SK-N-SH (cell line): ENCODE results near the gene GULP1. TPM values are rescaled to one million over a fixed set of nuclear protein-coding genes. Genes with fewer than 3 reads are reported as not detected.
A peak's percentile ranks its signal among the peaks of the same experiment; 100 is the strongest.

Experiments used
- CTCF ChIA-PET: fragments of 300-600, 350-600 bp; formaldehyde crosslinking; extraction: SDS; loops from one replicate; lab custom pipeline; 2021; lab: Yijun Ruan, JAX
- POLR2A ChIA-PET: fragments of 350-600 bp; sonication (Branson Sonifier 250); formaldehyde crosslinking; extraction: SDS; loops from one replicate; lab custom pipeline; 2020; ENCODE audit warnings: antibody characterized with exemption, inconsistent platforms; lab: Yijun Ruan, JAX
- DNase-seq: peaks from one replicate; pipeline ENCODE4 v3.0.0; 2012
- H2AFZ ChIP-seq: fragments of 200-600 bp; sonication (generic); 2 replicates; pipeline ENCODE4 v1.8.1; 2016; ENCODE audit warnings: antibody characterized with exemption, mild to moderate bottlenecking, low read depth
- H3F3A ChIP-seq: fragments of 200-600 bp; sonication (generic); replicated peaks from 2 replicates; pipeline ENCODE3; 2016; ENCODE audit warnings: antibody characterized with exemption, mild to moderate bottlenecking; ENCODE audit not compliant: insufficient read depth
- H3K27ac ChIP-seq, 2 experiments: fragments of 200-500 bp in 1 of 2; fragments of 200-600 bp in 1 of 2; sonication (Bioruptor generic) in 1 of 2; sonication (generic), shearing (Covaris generic) in 1 of 2; 2 replicates each; pipeline versions ENCODE4 v1.5.1 to v1.6.1; 2014 to 2016; ENCODE audit warnings: low read depth in 2 of 2, inconsistent platforms in 1 of 2, low read length in 1 of 2, mild to moderate bottlenecking in 1 of 2, mixed read lengths in 1 of 2
- H3K27me3 ChIP-seq: fragments of 200-600 bp; sonication (generic), shearing (Covaris generic); 2 replicates; pipeline ENCODE4 v1.6.1; 2016; ENCODE audit warnings: mixed run types; ENCODE audit not compliant: insufficient read depth
- H3K36me3 ChIP-seq, 2 experiments: fragments of 200-500 bp in 1 of 2; fragments of 200-600 bp in 1 of 2; sonication (Bioruptor generic) in 1 of 2; sonication (generic) in 1 of 2; replicated peaks in 1 of 2; 2 replicates each; pipeline versions ENCODE3 to v1.5.1; 2014 to 2016; ENCODE audit warnings: low read length in 1 of 2, mild to moderate bottlenecking in 1 of 2; ENCODE audit not compliant: insufficient read depth in 2 of 2, control insufficient read depth in 1 of 2
- H3K4me1 ChIP-seq, 2 experiments: fragments of 200-500 bp in 1 of 2; fragments of 200-600 bp in 1 of 2; sonication (Bioruptor generic) in 1 of 2; sonication (generic), shearing (Covaris generic) in 1 of 2; 2 replicates each; pipeline versions ENCODE4 v1.5.1 to v1.6.1; 2014 to 2016; ENCODE audit warnings: low read depth in 1 of 2, low read length in 1 of 2, mixed run types in 1 of 2; ENCODE audit not compliant: insufficient read depth in 2 of 2, control insufficient read depth in 1 of 2
- H3K4me2 ChIP-seq: fragments of 200-600 bp; sonication (generic), shearing (Covaris generic); 2 replicates; pipeline ENCODE4 v1.6.1; 2017; ENCODE audit warnings: mixed run types
- H3K4me3 ChIP-seq, 2 experiments: fragments of 200-500 bp in 1 of 2; fragments of 200-600 bp in 1 of 2; sonication (Bioruptor generic) in 1 of 2; sonication (generic), shearing (Covaris generic) in 1 of 2; 2 replicates each; pipeline versions ENCODE4 v1.5.1 to v1.8.1; 2014 to 2016; ENCODE audit warnings: low read depth in 2 of 2, inconsistent platforms in 1 of 2, low read length in 1 of 2, mild to moderate bottlenecking in 1 of 2, mixed read lengths in 1 of 2, moderate library complexity in 1 of 2
- H3K79me2 ChIP-seq: fragments of 200-600 bp; sonication (generic); 2 replicates; pipeline ENCODE4 v1.8.1; 2017; ENCODE audit warnings: mild to moderate bottlenecking; ENCODE audit not compliant: insufficient read depth
- H3K9ac ChIP-seq: fragments of 200-600 bp; sonication (generic); 2 replicates; pipeline ENCODE4 v1.6.1; 2017; ENCODE audit warnings: mixed run types
- H3K9me2 ChIP-seq: fragments of 200-600 bp; sonication (generic); 2 replicates; pipeline ENCODE4 v1.6.1; 2017; ENCODE audit warnings: mixed run types
- H3K9me3 ChIP-seq: fragments of 200-600 bp; sonication (generic); 2 replicates; pipeline ENCODE4 v1.6.1; 2017; ENCODE audit warnings: mixed run types, mild to moderate bottlenecking, moderate library complexity
- H4K20me1 ChIP-seq: fragments of 200-600 bp; sonication (generic); 2 replicates; pipeline ENCODE4 v1.6.1; 2017; ENCODE audit warnings: mild to moderate bottlenecking, mixed run types; ENCODE audit not compliant: insufficient read depth
- CHD2 ChIP-seq: fragments of 150-350 bp; IDR thresholded peaks from 2 replicates; pipeline ENCODE4 v1.6.1; 2018; ENCODE audit warnings: low read length; ENCODE audit not compliant: partially characterized antibody
- CTCF ChIP-seq: fragments of 200-600 bp; sonication (generic); IDR thresholded peaks from 2 replicates; pipeline ENCODE4 v1.6.1; 2017; ENCODE audit warnings: antibody characterized with exemption, mild to moderate bottlenecking, moderate library complexity
- ELF1 ChIP-seq: IDR thresholded peaks from 2 replicates; pipeline ENCODE4 v1.4.0; 2012
- EP300 ChIP-seq, 2 experiments: IDR thresholded peaks; 2 replicates each; pipeline versions ENCODE4 v1.4.0 to v1.6.1; 2012; ENCODE audit warnings: borderline replicate concordance in 1 of 2, low read depth in 1 of 2, low read length in 1 of 2
- GABPA ChIP-seq: IDR thresholded peaks from 2 replicates; pipeline ENCODE4 v1.4.0; 2012; ENCODE audit warnings: low read depth, mild to moderate bottlenecking
- GATA2 ChIP-seq: sonication (generic); formaldehyde crosslinking; IDR thresholded peaks from 2 replicates; pipeline ENCODE4 v1.5.0; 2020; ENCODE audit warnings: mild to moderate bottlenecking, missing genetic modification reagents
- IRF3 ChIP-seq: fragments of 150-350 bp; IDR thresholded peaks from 2 replicates; pipeline ENCODE4 v1.6.1; 2016; ENCODE audit warnings: mild to moderate bottlenecking, low read depth, low read length
- JUND ChIP-seq: IDR thresholded peaks from 2 replicates; pipeline ENCODE4 v1.4.0; 2012
- MEF2A ChIP-seq: IDR thresholded peaks from 2 replicates; pipeline ENCODE4 v1.4.0; 2012; ENCODE audit warnings: low read depth, borderline replicate concordance
- NFIC ChIP-seq: IDR thresholded peaks from 2 replicates; pipeline ENCODE4 v1.4.0; 2012; ENCODE audit warnings: borderline replicate concordance
- NRF1 ChIP-seq: IDR thresholded peaks from 2 replicates; pipeline ENCODE4 v1.6.1; 2012; ENCODE audit warnings: low read depth, mild to moderate bottlenecking, low read length
- RAD21 ChIP-seq: IDR thresholded peaks from 2 replicates; pipeline ENCODE4 v1.6.1; 2012; ENCODE audit warnings: mild to moderate bottlenecking, low read length
- REST ChIP-seq: IDR thresholded peaks from 2 replicates; pipeline ENCODE4 v1.6.1; 2012; ENCODE audit warnings: mild to moderate bottlenecking, low read depth, low read length, moderate library complexity
- TAF1 ChIP-seq: IDR thresholded peaks from 2 replicates; pipeline ENCODE4 v1.6.1; 2012; ENCODE audit warnings: low read depth, mild to moderate bottlenecking, low read length, moderate library complexity, borderline replicate concordance
- USF1 ChIP-seq: IDR thresholded peaks from 2 replicates; pipeline ENCODE4 v1.4.0; 2012; ENCODE audit warnings: low read depth, borderline replicate concordance
- ZBTB33 ChIP-seq: IDR thresholded peaks from 2 replicates; pipeline ENCODE4 v1.4.0; 2012; ENCODE audit warnings: low read depth, borderline replicate concordance
- WGBS: methylation state at CpG from one replicate; pipeline ENCODE4 v1.1.6; 2017; ENCODE audit warnings: low lambda C conversion rate; 5-methylcytosine and 5-hydroxymethylcytosine counted together
- polyA plus RNA-seq, 3 experiments: library from polyadenylated mRNA; depleted of rRNA; stranded (reverse); fragments of >200 nt; gene quantifications; 2 replicates each; pipeline ENCODE4 v1.2.3, GENCODE V29; 2012

Gene GULP1
- polyA plus RNA-seq, 1 of the 3 experiments (the other 2 are of a cell fraction) = 33.8 TPM

GRCh38 chr2:188435115-188435514, 143.4 kb downstream of the GULP1 start (continued):
- TF ChIP-seq CHD2 (no peak), USF1 (no peak), JUND (no peak)

- Histone ChIP-seq H3K9ac (no peak overlapping the region), H3K36me3 (peaks cover 0 to 16% of the 10 kb centered on the region in 2 experiments), H3K79me2 (peaks cover 9% of the 10 kb centered on the region; the same call in 1 of the 2 replicates), H2AFZ (no peak overlapping the region), H3K9me2 (no peaks in the 10 kb centered on the region), H3K9me3 (no peaks in the 10 kb centered on the region), H3F3A (peaks cover 13% of the 10 kb centered on the region), H3K4me3 (no peak overlapping the region), H3K27ac (no peak overlapping the region), H3K4me1 (peaks cover 10 to 27% of the 10 kb centered on the region in 2 experiments; a peak in 3 of 4 replicates), H3K27me3 (no peaks in the 10 kb centered on the region), H3K4me2 (no peak overlapping the region), H4K20me1 (no peaks in the 10 kb centered on the region)
- ChIA-PET CTCF (interaction anchor here (1.1 kb wide), 1 partner anchor 144 kb away, joined by 4 read pairs; no protein-coding TSS in a partner anchor), POLR2A (no interaction called here)
- WGBS = 99% methylated on average over 3 of the region's 3 CpGs
- no peak for DNase-seq
- TF ChIP-seq NRF1 = no peak
Measured at GRCh38 chr2:188437537-188437936, 145.9 kb downstream of the GULP1 start.

- peak overlapping the region in 1 of 2 experiments; percentile 99; a peak in 3 of 4 replicates for H3K27ac ChIP-seq
- no peak overlapping the region for H2AFZ ChIP-seq
- H3K9me3 ChIP-seq = no peaks in the 10 kb centered on the region
- peaks cover 7% of the 10 kb centered on the region; the same call in 1 of the 2 replicates for H3K79me2 ChIP-seq
- H3K4me2 ChIP-seq = no peak overlapping the region
- H3K27me3 ChIP-seq = no peaks in the 10 kb centered on the region
- H4K20me1 ChIP-seq = no peaks in the 10 kb centered on the region
- H3K9me2 ChIP-seq = no peaks in the 10 kb centered on the region
- H3K36me3 ChIP-seq = peaks cover 0 to 7% of the 10 kb centered on the region in 2 experiments
- CTCF ChIA-PET = interaction anchor here (0.9 to 2.3 kb wide), 5 partner anchors 24 to 148 kb away, joined by 3 to 8 read pairs (median 4); partner anchors contain the start of gene GULP1
- peak; percentile 38 for DNase-seq
- H3K9ac ChIP-seq = no peak overlapping the region
- H3F3A ChIP-seq = peaks cover 4% of the 10 kb centered on the region
- no peak overlapping the region for H3K4me3 ChIP-seq
- H3K4me1 ChIP-seq = peaks cover 10 to 30% of the 10 kb centered on the region in 2 experiments; a peak in 3 of 4 replicates
- POLR2A ChIA-PET = interaction anchor here (1.0 kb wide), 1 partner anchor 147 kb away, joined by 3 read pairs; no protein-coding TSS in a partner anchor
- TF ChIP-seq EP300 (IDR thresholded peaks at IDR 0.05; ENCODE audit: borderline replicate concordance in 1 of 2, low read depth in 1 of 2, low read length in 1 of 2) = peak in 1 of 2 experiments; percentile 93; a peak in 2 of 4 replicates
- peak; percentile 85 for TF ChIP-seq GATA2 (CRISPR knock-in tag)
- TF ChIP-seq TAF1 = no peak
- TF ChIP-seq CHD2 = peak; percentile 61
- no peak for TF ChIP-seq GABPA
- TF ChIP-seq ZBTB33 = no peak
- no peak for TF ChIP-seq NFIC
- no peak for TF ChIP-seq MEF2A
- TF ChIP-seq RAD21 = peak; percentile 39
- TF ChIP-seq REST = no peak
- TF ChIP-seq IRF3 = no peak
- no peak for TF ChIP-seq CTCF
- no peak for TF ChIP-seq ELF1
Measured at GRCh38 chr2:188439986-188440385, 148.3 kb downstream of the GULP1 start.
